ENCODE data around the gene RPS6KA5. TPM values are rescaled to one million over a fixed set of nuclear protein-coding genes. Genes with fewer than 3 reads are reported as not detected.

Gene RPS6KA5
- total RNA-seq, 1 experiment from 2014 or later, result 2.6 TPM

- H3K4me3 ChIP-seq (ENCODE audit: low read depth in 2 of 2, low read length in 2 of 2), result no peak overlapping the region
- H3K27ac ChIP-seq (ENCODE audit: low read length), result no peak overlapping the region
- ChIA-PET POLR2A (no interaction called here), CTCF (interaction anchor here (0.5 kb wide), 1 partner anchor 507 kb away, joined by 8 read pairs; no protein-coding TSS in a partner anchor)
- no peaks in the 10 kb centered on the region for H3K9me3 ChIP-seq (ENCODE audit: control insufficient read depth, insufficient read depth, low read depth, low read length)
- in situ Hi-C loops (cut with HindIII; ENCODE audit: low pct_unique_long_range_greater_than_20kb, low sequenced_read_pairs) (no loop called here), intact Hi-C loops (cut with micrococcal nuclease; ENCODE audit: unreplicated experiment) (no loop called here)
- no peak for ATAC-seq
- BruUV-seq (replicated peaks), result no TSS peak
- DNase-seq (ENCODE audit: low read depth, low spot score), result no peak
- H3K27me3 ChIP-seq (ENCODE audit: control insufficient read depth, insufficient read depth, low read length), result no peaks in the 10 kb centered on the region
- no peaks in the 10 kb centered on the region for H3K4me1 ChIP-seq (ENCODE audit: control insufficient read depth, insufficient read depth, low read length)
- TF ChIP-seq POLR2AphosphoS5 (IDR thresholded peaks at IDR 0.05; ENCODE audit: low read depth, low read length) (no peak), CTCF (IDR thresholded peaks at IDR 0.05) (no peak), SIN3A (IDR thresholded peaks at IDR 0.05; ENCODE audit: borderline replicate concordance, insufficient read depth, low read depth, low read length) (no peak), TCF7L2 (IDR thresholded peaks at IDR 0.05; ENCODE audit: low read depth, low read length) (no peak)
- TF ChIP-seq, protein P1, sequence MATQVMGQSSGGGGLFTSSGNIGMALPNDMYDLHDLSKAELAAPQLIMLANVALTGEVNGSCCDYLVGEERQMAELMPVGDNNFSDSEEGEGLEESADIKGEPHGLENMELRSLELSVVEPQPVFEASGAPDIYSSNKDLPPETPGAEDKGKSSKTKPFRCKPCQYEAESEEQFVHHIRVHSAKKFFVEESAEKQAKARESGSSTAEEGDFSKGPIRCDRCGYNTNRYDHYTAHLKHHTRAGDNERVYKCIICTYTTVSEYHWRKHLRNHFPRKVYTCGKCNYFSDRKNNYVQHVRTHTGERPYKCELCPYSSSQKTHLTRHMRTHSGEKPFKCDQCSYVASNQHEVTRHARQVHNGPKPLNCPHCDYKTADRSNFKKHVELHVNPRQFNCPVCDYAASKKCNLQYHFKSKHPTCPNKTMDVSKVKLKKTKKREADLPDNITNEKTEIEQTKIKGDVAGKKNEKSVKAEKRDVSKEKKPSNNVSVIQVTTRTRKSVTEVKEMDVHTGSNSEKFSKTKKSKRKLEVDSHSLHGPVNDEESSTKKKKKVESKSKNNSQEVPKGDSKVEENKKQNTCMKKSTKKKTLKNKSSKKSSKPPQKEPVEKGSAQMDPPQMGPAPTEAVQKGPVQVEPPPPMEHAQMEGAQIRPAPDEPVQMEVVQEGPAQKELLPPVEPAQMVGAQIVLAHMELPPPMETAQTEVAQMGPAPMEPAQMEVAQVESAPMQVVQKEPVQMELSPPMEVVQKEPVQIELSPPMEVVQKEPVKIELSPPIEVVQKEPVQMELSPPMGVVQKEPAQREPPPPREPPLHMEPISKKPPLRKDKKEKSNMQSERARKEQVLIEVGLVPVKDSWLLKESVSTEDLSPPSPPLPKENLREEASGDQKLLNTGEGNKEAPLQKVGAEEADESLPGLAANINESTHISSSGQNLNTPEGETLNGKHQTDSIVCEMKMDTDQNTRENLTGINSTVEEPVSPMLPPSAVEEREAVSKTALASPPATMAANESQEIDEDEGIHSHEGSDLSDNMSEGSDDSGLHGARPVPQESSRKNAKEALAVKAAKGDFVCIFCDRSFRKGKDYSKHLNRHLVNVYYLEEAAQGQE (IDR thresholded peaks at IDR 0.05; ENCODE audit: insufficient read depth in 1 of 2, low read depth in 2 of 2, low read length in 1 of 2), result no peak
- no peaks in the 10 kb centered on the region; the same call in 1 of the 2 replicates for H3K36me3 ChIP-seq (ENCODE audit: control insufficient read depth, insufficient read depth, low read length)
These were observed 170.0 kb downstream of the RPS6KA5 start for GRCh38 chr14:90890322-90891020.

DNA sequence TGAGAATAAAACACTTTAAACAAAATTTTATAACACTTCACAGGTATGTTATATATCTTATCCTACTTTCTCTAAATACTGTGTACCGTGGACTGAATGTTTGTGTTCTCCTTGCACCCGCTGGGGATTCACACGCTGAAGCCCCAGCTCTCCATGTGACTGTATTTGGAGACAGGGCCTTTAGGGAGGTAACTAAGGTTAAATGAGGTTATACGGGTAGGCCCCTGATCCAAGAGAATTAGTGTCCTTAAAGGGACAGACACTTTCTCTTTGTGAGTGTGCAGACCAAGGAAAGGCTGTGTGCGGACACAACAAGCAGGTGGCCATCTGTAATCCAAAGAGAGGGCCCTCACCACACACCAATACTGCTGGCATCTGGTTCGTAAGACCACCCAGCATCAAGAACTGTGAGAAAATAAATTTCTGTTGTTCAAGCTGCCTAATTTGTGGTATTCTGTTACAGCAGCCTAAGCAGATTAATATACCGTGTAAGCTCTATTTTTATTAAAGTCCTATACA is 174.1 kb downstream of the RPS6KA5 start:
- in situ Hi-C loops (cut with HindIII; ENCODE audit: low pct_unique_long_range_greater_than_20kb, low sequenced_read_pairs) (no loop called here), intact Hi-C loops (cut with micrococcal nuclease; ENCODE audit: unreplicated experiment) (no loop called here)
- H3K9me3 ChIP-seq (ENCODE audit: control insufficient read depth, insufficient read depth, low read depth, low read length), result no peaks in the 10 kb centered on the region
- no peak overlapping the region for H3K4me3 ChIP-seq (ENCODE audit: low read depth in 2 of 2, low read length in 2 of 2)
- H3K27me3 ChIP-seq (ENCODE audit: control insufficient read depth, insufficient read depth, low read length), result no peaks in the 10 kb centered on the region
- POLR2A ChIA-PET, result no interaction called here
- TF ChIP-seq TCF7L2 (IDR thresholded peaks at IDR 0.05; ENCODE audit: low read depth, low read length), result no peak
- TF ChIP-seq SIN3A (IDR thresholded peaks at IDR 0.05; ENCODE audit: borderline replicate concordance, insufficient read depth, low read depth, low read length), result no peak
- no peak for TF ChIP-seq POLR2AphosphoS5 (IDR thresholded peaks at IDR 0.05; ENCODE audit: low read depth, low read length)
- TF ChIP-seq CTCF (IDR thresholded peaks at IDR 0.05), result no peak
- TF ChIP-seq, protein P1 (IDR thresholded peaks at IDR 0.05; ENCODE audit: insufficient read depth in 1 of 2, low read depth in 2 of 2, low read length in 1 of 2), result no peak
- CTCF ChIA-PET, result no interaction called here
- H3K36me3 ChIP-seq (ENCODE audit: control insufficient read depth, insufficient read depth, low read length), result no peaks in the 10 kb centered on the region; the same call in 1 of the 2 replicates
- no peak for ATAC-seq
- H3K27ac ChIP-seq (ENCODE audit: low read length), result no peak overlapping the region
- H3K4me1 ChIP-seq (ENCODE audit: control insufficient read depth, insufficient read depth, low read length), result no peaks in the 10 kb centered on the region
- no TSS peak for BruUV-seq (replicated peaks)
- no peak for DNase-seq (ENCODE audit: low read depth, low spot score)
